GM18498 (cell line): ENCODE results near the gene SERPINB1.
"Not testable (repeated sequence)": the region's sequence is repeated elsewhere in the genome, so short reads cannot be mapped to it uniquely, and the experiment has no call there.

Experiments
- ATAC-seq: cut with Tn5 transposase; IDR thresholded peaks from one replicate; pipeline ENCODE4 v1.9.1; 2021; ENCODE audit warnings: mild to moderate bottlenecking, moderate library complexity; ENCODE audit not compliant: unreplicated experiment

The SERPINB1 gene

DNA sequence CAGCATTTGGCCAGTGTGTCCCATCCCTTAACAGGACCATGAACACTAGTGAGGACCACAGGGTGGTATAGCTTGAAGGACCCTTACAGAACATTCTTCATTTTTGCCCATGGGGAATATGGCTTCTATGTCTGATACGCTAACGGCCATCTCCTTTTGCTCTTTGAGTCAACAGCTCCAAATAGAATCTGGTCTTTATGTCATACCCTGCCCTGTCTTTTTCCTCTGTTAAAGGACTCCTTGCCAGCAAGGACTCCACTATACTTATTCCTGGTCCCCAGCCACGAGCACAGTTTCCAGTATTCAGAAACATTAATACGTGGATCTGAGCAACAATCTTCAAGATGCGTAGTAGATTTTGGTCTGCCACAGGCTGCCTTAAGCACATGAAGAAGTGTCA is 22.5 kb downstream of the SERPINB1 start:
- ATAC-seq, result no peak

DNA sequence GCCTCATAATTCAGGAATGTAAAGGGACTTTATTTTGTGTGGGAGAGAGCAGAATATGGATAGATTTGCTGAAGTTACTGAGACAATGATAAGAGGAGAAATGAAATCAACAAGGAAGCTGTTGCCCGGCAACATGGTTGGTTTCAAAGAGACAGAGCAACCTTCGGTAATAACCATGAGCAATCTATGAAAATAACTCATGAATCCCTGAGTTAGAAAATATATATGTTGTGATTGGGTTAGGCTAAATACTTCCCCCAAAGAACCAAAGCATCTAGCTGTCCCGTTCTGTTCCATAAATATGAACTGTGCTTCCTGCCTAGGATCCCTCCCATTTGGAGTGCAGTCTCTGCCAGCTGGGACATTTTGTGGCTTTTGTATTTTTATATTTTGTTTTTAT is 23.1 kb downstream of the SERPINB1 start:
- ATAC-seq, result no peak

DNA sequence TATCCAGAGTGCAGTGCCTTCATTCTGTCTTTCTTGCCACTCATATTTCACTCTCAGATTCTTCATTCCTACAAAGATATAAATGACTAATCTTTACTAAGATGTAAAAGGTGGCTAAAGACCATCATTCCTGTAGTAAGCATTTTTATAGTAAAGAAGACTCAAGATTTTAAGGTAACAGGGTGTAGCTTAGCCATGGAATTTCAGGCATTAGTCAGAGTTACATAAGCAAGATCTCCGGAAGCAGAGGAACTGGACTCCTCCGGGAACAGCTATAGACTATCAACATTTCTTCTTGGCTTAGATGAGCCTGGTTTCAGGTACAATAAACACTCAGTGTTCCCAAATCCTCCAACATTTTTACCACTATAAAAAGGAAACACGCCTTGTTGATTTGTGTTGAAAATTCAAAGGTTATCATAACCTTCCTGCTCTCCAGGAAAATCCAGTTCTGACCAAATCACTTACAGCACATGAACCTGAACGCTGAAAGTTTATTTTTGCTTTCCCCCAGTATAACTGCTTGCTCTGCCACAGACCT is 23.7 kb downstream of the SERPINB1 start:
- no peak for ATAC-seq

DNA sequence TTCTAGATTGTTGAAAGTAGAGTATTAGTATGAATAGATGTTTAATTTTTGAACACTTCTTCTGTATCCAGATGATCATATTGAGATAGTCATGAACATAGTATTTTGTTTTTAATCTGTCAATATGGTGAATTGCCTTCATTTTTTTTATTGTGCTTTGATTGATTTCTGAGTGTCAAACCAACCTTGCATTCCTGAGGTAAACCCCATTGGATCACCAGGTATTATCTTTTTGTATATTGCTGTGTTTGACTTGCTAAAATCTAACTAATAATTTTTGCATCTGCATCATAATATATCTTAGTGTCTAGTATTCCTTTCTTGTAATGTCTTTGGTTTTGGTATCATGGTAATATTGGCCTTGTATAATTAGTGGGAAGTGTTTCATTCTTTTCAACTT is 25.5 kb downstream of the SERPINB1 start:
- ATAC-seq, result no peak

DNA sequence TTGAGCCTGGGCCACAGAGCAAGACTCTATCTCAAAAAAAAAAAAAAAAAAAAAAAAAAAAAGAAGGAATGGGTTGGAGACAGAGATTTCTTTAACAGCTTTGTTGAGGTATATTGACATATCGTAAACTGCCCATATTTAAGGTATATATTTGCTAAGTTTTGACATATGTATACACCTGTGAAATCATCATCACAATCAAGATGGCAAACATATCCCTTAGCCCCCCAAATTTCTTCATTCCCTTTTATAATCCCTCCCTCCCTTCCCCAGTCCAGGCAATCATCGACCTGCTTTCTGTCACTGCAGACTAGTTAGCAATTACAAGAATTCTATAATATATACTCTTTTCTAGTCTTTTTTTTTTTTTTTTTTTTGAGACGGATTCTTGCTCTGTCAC is 29.0 kb downstream of the SERPINB1 start:
- no peak for ATAC-seq

DNA sequence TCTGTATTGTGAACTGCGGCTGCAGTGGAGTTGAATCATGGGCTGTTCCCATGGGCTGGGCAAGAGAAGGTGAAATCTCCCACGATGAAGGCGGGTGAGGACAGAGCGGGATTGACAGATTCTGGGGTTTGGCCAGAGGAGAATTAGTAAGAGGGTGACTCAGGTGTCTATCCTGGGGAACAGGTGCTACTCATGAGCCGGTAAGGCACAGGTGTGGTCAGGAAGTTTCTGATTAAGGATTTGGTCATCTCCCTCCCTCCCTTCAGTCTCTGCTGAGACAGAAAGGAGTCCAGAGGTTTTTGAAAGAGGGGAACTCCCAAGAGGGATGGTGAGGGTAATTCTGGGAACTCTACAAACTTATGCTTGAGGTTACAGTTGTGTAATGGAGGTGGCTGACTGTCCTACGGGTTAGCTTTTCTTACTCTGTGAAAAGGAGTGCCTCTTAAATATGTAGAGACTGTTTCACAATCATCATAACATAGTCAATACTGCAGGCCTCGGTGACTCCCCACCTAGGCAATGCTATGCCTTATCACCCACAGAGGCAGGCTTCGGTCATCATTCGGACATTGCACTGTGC is 31.5 kb downstream of the SERPINB1 start:
- ATAC-seq, result no peak

DNA sequence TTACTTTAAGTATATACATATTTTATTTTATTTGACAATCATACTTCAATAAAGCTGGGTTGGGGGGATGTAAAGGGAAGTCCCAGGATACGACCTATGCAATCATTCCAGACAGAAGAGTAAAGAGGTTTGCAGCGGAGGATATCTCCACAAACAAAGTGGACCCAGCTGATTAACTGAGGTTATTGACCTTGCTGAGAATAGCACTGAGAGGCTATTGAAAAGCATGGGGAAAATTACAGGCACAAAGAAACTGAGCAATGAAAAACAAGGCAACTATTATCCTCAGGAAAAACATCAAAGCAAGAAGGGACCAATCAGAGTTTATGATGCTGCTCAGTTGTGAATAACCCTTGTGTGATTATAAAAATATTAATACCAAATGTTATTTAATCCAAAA is 32.6 kb downstream of the SERPINB1 start:
- ATAC-seq, result no peak

DNA sequence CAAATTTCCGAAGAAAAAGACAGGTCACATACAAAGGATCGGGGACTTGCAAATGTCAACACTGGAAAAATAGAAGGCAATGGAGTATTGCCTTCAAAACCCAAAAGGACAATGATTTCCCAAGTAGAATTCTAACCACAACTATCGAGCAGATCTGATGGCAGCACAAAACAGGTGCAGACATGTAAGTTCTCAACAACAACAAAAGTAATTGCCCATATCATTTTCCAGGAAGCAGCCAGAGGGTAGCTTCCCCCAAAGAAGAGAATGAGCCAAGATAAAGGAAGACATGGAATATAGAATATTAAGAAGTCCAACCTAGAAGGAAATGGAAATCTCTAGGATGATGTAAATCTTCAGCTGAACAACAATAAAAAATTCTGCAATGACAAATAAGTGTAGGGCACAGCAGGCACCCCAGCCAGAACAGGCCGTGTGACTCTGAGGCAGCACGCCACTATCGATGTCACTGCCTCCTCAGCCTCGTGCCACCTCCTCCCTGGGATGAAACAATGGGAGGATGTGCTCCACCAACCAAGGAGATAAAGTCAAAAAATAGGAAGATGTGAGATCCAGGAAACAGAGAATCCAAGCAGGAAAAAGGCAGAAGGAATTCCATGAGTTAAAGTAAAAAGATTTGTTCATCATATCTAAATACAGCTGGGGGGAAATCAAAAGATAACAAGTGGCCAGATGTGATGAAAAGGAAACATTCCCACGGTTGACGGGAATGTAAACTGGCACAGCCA is 34.1 kb downstream of the SERPINB1 start:
- ATAC-seq, result no peak

DNA sequence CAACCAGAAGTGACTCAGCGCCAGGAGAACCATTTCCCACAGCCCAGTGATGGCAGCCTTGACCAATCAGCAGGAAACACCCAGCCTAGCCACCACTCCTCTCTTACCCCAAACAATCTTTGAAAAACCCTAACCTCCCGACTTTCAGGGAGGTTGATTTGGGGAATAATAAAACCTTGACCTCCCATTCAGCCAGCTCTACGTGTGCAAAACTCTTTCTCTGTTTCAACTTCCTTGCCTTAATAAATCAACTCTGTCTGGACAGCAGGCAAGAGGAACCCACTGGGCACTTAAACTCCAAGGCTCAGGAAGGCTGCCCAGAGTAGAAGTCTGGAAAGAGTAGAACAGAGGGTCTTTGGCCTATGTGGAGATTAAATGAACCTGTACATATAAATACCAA is 35.0 kb downstream of the SERPINB1 start:
- no peak for ATAC-seq

DNA sequence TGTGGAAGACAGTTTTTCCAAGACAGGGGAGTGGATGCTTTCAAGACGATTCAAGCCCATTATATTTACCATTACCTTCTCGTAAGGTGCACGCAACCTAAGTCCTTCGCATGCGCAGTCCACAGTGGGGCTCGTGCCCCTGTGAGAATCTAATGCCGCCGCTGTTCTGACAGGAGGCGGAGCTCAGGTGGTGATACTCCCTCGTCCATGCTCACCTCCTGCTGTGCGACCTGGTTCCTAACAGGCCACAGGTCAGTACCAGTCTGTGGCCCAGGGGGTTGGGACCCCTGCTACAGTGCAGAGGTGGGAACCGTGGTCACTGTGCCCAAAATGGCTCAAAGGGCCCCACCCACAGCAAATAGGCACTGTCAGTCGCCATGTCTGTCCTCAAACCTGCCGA is 36.6 kb downstream of the SERPINB1 start:
- ATAC-seq, result no peak

DNA sequence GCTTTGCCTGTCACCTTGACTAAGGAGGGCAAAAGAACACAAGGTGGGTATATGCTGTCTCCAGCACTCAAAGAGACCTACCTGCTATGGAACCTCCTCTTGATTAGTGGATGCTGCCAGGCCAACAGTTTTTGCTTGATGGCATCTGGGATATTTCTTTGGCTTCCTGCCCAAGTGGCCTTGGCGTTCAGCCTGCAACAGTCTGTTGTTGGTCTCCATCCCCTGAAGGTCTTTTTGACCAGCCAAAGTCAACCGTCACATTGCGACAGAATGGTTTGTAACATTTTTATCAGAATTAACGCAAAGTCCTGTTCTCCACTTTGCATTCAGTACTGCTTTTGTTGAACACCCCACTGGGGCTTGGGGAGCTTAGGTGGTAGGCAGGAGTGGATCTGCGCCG is 37.1 kb downstream of the SERPINB1 start:
- no peak for ATAC-seq

DNA sequence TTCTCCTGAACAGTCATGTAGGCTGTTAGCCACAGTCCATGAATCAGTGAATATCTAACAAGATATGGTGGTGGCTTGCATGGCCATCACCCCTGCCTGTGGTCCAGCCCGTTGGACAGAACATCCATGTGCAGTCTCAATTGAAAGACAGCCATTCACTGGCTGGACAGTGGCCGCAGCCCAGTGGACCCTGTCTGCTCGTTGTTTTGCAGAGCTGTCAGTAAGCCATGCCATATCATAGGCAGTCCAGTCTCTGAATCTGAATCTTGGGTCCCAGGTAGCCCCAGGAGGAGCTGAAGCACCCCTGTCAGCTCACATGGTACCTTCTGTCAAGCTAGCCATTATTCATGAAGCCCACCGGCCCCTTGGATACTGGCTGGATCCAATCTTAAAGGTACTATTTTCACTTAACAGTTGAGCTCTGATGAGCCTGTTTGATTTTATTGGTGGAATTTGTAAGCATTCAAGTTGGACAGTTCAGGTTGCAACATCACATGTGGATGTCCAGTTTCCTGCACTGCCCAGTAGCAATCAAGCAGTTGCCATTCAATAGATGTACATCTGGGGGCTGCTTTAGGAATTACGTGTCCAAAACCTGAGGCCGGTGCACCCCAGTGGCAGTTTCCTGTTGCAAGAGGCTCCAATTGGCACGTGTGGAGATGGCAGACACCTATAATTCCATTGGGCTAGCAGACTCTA is 37.8 kb downstream of the SERPINB1 start:
- ATAC-seq, result no peak

DNA sequence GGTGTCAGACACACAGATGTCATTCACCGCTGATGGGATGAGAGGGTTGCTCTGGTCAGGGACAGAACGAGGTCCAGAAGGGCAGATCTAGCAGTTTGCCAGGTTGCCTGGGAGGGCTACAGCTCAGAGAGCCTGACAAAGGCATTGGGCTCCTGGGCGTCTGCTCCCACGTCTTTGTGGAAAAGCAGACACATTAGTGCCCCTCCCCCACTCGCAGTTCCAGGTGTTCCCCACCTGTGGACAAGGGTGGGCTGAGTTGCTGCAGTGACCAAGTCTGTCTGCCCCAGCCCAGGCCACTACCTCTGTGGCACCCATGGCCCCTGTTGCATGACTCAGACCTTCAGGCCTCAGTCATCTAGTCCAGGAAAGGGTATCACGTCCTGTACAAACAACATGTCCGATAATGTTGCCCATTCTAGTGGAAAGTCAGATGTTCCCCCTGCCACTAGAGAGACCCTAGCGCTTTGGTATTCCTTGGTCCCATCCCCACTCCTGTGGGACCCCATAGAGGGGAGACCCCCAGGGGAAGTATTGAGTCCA is 39.1 kb downstream of the SERPINB1 start:
- ATAC-seq, result no peak

DNA sequence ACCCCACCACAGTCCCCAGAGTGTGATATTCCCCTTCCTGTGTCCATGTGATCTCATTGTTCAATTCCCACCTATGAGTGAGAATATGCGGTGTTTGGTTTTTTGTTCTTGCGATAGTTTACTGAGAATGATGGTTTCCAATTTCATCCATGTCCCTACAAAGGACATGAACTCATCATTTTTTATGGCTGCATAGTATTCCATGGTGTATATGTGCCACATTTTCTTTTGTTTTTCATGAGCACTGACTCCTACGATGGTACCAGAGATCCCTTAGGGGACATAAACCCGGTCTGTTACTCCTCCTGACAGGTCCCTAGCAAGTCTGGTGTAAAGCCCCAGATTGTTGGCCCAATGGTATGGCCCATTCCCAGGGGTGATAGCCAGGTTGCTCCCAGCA is 40.0 kb downstream of the SERPINB1 start:
- ATAC-seq, result not testable (repeated sequence)

DNA sequence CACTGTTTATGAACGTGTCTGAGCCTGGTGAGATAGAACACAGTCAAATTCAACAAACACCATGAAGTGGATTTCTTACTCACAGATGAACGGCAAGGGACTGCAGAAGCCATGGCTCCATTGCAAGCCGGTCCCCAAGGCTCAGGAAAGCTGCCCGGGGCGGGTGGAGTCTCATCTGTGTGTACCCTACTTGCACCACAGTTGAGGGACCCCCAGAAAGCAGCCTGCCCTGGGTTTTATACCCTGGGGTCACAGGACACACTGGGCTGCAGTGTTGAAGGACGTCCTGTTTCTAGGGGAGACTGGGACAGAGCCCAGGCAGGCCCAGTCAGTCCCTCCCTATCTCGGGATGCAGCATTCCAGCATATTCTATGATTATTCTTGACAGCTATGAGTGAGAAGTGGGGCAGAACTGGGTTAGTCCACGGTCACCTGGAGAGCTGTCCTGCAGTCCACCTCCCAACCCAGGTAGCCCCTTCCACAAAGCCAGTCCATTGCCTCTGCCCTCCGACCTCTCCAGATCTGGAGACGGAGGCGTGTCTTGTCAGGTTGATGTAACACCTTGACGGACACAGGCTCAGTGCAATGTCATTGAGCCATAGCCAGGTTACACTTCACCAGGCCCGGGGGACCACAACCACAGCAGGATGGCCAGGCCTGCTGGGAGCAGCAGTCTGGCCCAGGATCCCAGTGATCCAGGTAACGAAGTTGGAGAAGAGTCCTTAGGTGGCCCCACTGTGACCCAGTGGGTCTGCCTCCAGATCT is 40.9 kb downstream of the SERPINB1 start:
- ATAC-seq, result no peak

DNA sequence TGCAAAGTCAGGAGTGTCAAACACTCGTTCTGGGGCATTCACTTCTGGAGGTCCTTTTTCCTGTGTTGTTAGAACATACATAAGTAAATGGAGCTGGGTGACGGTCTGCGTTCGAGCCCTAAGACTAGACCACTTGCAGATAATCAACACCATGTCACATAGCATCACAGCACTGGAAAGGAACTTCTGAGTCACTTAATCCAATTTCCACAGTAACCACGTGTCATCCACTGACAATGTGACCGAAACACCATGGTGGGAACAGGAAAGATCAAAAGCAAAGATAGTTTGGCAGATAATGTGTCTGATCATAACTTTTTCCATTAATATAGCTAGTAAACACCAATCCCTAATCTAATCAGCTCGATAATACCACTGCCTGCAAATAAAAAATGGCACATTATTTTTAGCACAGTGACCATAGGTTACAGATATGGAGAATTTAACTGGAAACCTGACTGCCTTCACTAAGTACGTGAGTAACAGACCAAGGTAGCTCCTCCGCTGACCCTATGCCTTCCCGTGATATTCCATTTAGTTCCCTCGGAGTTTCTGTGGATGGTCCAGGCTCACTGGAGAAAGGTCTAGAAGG is 41.6 kb downstream of the SERPINB1 start:
- no peak for ATAC-seq

DNA sequence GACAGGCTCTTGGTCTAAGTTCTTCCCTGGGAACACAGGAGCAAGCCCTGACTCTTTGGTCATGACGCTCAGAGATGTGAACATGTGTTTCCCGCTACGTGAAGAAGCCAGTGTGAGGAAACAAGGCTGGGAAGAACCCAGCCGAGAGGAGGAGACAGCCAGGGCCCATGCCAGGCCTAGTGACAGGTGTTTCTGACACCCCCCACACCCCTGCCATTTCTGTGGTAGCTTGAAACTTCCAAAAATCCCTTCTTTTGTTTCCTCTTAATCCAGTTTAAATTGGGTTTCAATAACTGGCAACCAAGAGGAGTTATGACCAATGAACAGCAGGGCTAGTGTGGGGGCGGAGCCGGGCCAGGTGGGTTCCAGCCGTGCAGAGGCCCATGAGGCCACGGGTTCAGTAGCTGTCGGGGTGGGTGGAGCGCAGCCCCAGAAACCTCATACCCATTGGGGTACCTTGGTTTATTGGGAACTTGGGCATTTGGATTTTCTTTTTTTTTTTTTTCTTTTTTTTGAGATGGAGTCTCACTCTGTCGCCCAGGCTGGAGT is 43.0 kb downstream of the SERPINB1 start:
- no peak for ATAC-seq

DNA sequence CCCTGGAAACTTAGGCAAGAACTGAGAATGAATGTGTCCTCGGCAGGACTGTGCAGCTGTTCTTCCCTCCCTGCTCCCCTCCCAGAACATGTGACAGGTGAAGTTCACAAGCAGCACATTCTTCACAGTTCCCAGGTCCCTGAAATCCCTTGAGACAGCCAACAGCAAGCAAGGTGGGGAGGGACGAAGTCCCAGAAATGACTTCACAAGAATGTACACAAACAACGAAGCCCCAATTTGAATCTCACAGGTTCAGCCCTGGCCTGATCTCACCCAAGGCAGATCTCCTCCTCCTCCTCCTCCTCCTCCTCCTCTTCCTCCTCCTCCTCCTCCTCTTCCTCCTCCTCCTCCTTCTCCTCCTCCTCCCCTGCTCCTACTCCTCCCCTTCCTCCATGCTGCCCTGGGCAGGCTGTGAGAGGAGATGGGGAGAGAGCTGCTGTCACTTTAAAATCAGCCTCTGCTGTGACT is 44.1 kb downstream of the SERPINB1 start:
- ATAC-seq, result no peak

DNA sequence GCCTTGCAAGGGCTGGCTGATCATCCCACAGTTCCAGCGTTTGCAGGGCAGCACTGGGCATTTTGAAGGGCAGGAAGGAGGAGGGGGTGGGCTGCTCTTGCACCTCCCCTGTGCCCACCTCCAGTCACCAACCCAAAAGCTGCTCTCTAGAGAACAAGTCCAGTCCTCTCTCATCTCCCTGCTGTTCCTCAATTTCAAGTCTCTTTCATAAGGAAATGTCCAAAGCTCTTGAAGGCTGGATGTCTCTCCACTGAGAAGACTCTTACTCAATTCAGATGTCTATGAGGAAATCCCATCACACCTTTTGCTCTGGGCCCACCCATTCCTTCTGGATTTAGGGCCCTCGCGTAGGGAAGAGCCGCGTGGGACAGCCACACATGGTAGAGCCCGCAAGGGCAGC is 44.8 kb downstream of the SERPINB1 start:
- no peak for ATAC-seq

DNA sequence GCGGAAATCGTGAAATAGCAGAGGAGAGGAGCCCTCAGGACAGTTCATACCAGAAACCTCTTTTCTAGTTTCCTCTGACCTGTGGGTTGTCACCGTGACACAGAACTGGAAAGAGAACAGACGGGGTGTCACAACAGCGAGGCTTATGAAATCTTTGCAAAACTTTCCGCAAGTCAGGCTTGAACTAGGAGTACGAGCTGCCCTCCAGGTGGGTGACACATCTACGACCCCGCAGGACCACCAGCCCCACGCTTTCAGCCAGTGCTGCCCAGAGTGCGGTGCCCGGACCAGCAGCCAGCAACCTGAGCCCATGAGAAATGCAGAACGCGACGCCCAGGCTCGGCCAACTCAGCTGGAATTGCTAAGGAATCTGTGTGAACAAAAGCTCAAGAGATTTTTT is 45.7 kb downstream of the SERPINB1 start:
- no peak for ATAC-seq
